MM.1S (cell line): ENCODE results near the gene PPTC7.
"Not testable (repeated sequence)": the region's sequence is repeated elsewhere in the genome, so short reads cannot be mapped to it uniquely, and the experiment has no call there.

Experiments
- DNase-seq: peaks from one replicate; pipeline ENCODE4 v3.0.0-alpha.2; 2015
- H2AFZ ChIP-seq: fragments of 300-600 bp; sonication (generic); 2 replicates; pipeline ENCODE4 v1.6.0; 2016; ENCODE audit warnings: antibody characterized with exemption, low read length
- H3F3A ChIP-seq: fragments of 300-600 bp; sonication (generic); 2 replicates; pipeline ENCODE4 v1.6.1; 2016; ENCODE audit warnings: mild to moderate bottlenecking, antibody characterized with exemption, low read length, moderate library complexity, mixed read lengths; ENCODE audit not compliant: insufficient read depth
- H3K27ac ChIP-seq: fragments of 300-600 bp; sonication (generic); 2 replicates; pipeline ENCODE4 v1.5.1; 2016; ENCODE audit warnings: mild to moderate bottlenecking, low read length
- H3K27me3 ChIP-seq: fragments of 300-600 bp; sonication (generic); replicated peaks from 2 replicates; pipeline ENCODE4 v1.6.0; 2016; ENCODE audit warnings: low read length; ENCODE audit not compliant: insufficient read depth
- H3K36me3 ChIP-seq: fragments of 300-600 bp; sonication (generic); replicated peaks from 2 replicates; pipeline ENCODE4 v1.6.1; 2016; ENCODE audit warnings: mild to moderate bottlenecking, low read length, mixed read lengths; ENCODE audit not compliant: insufficient read depth
- H3K4me1 ChIP-seq: fragments of 300-600 bp; sonication (generic); 2 replicates; pipeline ENCODE4 v1.6.1; 2016; ENCODE audit warnings: low read length, mixed read lengths
- H3K4me2 ChIP-seq: fragments of 300-600 bp; sonication (generic); 2 replicates; pipeline ENCODE4 v1.6.0; 2016; ENCODE audit warnings: low read depth, low read length
- H3K4me3 ChIP-seq: fragments of 300-600 bp; sonication (generic); 2 replicates; pipeline ENCODE4 v1.5.1; 2016; ENCODE audit warnings: low read length, mixed read lengths
- H3K79me2 ChIP-seq: fragments of 300-600 bp; sonication (generic); 2 replicates; pipeline ENCODE4 v1.6.1; 2016; ENCODE audit warnings: mixed run types, low read length, mixed read lengths
- H3K9ac ChIP-seq: fragments of 300-600 bp; sonication (generic); 2 replicates; pipeline ENCODE4 v1.6.1; 2016; ENCODE audit warnings: low read length, mixed read lengths
- H3K9me2 ChIP-seq: fragments of 300-600 bp; sonication (generic); replicated peaks from 2 replicates; pipeline ENCODE4 v1.6.1; 2016; ENCODE audit warnings: mild to moderate bottlenecking, low read length, mixed read lengths; ENCODE audit not compliant: insufficient read depth
- H3K9me3 ChIP-seq: fragments of 300-600 bp; sonication (generic); replicated peaks from 2 replicates; pipeline ENCODE4 v1.6.1; 2016; ENCODE audit warnings: mild to moderate bottlenecking, low read length, mixed read lengths; ENCODE audit not compliant: insufficient read depth
- H4K20me1 ChIP-seq: fragments of 300-600 bp; sonication (generic); 2 replicates; pipeline ENCODE4 v1.6.1; 2016; ENCODE audit warnings: mild to moderate bottlenecking, low read length, moderate library complexity, mixed read lengths; ENCODE audit not compliant: insufficient read depth
- EZH2 ChIP-seq: fragments of 300-600 bp; sonication (generic); optimal IDR thresholded peaks from 2 replicates; pipeline ENCODE3; 2017; ENCODE audit warnings: low read depth, mild to moderate bottlenecking, antibody characterized with exemption, low read length, mixed read lengths
- EZH2phosphoT487 ChIP-seq: fragments of 300-600 bp; sonication (generic); IDR thresholded peaks from 2 replicates; pipeline ENCODE4 v1.6.1; 2018; ENCODE audit warnings: antibody characterized with exemption, low read length
- TF ChIP-seq, protein P1 (sequence below): fragments of 300-600 bp; sonication (generic); IDR thresholded peaks from 2 replicates; pipeline ENCODE4 v1.5.1; 2016; ENCODE audit warnings: antibody characterized with exemption, low read length, mixed read lengths

The PPTC7 gene

DNA sequence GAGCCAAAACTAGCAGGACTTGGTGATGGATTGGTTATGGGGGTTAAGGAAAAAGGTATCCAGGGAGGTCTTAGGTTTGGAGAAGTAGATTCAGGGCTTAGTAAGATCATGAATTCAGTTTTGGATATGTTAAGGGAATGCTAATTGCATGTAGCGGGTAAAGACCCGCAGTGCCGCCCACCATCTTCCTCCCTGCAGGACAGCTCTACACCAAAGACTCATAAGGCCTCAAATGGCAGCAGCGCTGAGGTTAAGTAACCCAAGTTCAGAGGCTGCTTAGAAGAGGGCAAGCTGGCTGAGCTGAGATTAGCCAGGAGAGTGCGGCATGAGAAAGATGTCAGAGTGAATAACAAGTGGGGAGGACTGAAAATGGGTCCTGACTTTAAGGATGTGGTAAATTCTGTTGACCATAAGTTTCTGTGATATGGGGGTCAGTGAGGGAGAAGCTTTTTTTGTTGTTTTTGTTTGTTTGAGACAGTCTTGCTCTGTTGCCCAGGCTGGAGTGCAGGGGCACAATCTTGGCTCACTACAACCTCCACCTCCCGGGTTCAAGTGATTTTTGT is 54.8 kb downstream of the PPTC7 start:
- H3K4me3 ChIP-seq, result no peak overlapping the region
- no peak overlapping the region for H3K4me2 ChIP-seq
- H3F3A ChIP-seq, result no peaks in the 10 kb centered on the region
- DNase-seq, result no peak
- no peaks in the 10 kb centered on the region for H4K20me1 ChIP-seq
- no peaks in the 10 kb centered on the region for H3K79me2 ChIP-seq
- H3K9ac ChIP-seq, result no peak overlapping the region
- no peak overlapping the region for H3K27ac ChIP-seq
- H3K9me3 ChIP-seq, result no peaks in the 10 kb centered on the region
- no peaks in the 10 kb centered on the region for H3K36me3 ChIP-seq
- H3K9me2 ChIP-seq, result no peaks in the 10 kb centered on the region
- peaks cover 21% of the 10 kb centered on the region for H3K4me1 ChIP-seq
- TF ChIP-seq, protein P1, sequence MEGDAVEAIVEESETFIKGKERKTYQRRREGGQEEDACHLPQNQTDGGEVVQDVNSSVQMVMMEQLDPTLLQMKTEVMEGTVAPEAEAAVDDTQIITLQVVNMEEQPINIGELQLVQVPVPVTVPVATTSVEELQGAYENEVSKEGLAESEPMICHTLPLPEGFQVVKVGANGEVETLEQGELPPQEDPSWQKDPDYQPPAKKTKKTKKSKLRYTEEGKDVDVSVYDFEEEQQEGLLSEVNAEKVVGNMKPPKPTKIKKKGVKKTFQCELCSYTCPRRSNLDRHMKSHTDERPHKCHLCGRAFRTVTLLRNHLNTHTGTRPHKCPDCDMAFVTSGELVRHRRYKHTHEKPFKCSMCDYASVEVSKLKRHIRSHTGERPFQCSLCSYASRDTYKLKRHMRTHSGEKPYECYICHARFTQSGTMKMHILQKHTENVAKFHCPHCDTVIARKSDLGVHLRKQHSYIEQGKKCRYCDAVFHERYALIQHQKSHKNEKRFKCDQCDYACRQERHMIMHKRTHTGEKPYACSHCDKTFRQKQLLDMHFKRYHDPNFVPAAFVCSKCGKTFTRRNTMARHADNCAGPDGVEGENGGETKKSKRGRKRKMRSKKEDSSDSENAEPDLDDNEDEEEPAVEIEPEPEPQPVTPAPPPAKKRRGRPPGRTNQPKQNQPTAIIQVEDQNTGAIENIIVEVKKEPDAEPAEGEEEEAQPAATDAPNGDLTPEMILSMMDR, result no peak
- H2AFZ ChIP-seq, result no peak overlapping the region
- H3K27me3 ChIP-seq, result no peaks in the 10 kb centered on the region

DNA sequence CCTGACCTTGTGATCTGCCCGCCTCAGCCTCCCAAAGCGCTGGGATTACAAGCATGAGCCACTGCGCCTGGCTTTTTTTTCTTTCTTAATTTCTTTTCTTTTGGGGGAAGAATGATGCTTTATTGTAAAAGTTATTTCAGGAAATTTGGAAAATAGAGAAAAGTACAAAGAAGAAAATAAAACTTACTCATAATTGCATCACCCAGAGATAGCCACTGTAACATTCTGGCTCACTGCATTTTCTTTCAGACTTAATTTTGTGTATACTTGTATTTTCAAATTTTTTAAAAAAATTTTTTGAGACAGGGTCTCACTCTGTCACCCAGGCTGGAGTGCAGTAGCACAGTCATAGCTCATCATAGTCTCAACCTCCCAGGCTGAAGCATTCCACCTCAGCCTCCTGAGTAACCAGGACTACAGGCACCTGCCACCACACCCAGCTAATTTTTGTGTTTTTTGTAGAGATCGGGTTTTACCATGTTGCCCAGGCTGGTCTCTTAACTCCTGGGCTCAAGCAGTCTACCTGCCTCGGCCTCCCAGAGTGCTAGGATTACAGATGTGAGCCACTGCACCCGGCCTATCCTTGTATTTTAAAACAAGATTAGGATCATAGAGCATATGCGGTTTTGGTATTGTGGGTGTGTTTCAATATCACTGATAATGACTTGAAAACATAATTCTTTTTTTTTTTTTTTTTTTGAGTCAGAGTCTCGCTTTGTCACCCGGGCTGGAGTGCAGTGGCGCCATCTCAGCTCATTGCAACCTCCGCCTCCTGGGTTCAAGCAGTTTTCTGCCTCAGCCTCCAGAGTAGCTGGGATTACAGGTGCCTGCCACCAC is 62.0 kb downstream of the PPTC7 start:
- not testable (repeated sequence) for H4K20me1 ChIP-seq, H3K27me3 ChIP-seq, DNase-seq, H3K9ac ChIP-seq, H3K4me1 ChIP-seq, H3K4me3 ChIP-seq, H3K36me3 ChIP-seq, H3K27ac ChIP-seq, H3F3A ChIP-seq, H3K9me2 ChIP-seq, H3K4me2 ChIP-seq, H2AFZ ChIP-seq, H3K9me3 ChIP-seq, H3K79me2 ChIP-seq

DNA sequence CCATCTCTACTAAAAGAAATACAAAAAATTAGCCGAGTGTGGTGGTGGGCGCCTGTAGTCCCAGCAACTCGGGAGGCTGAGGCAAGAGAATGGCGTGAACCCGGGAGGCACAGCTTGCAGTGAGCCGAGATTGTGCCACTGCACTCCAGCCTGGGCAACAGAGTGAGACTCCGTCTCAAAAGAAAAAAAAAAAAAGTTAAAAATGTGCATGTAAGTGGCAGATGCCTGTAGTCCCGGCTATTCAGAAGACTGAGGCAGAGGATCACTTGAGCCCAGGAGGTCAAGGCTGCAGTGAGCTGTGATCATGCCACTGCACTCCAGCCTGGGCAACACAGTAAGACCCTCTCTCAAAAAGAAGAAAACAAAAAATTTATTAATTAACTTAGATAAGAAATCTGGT is 65.1 kb downstream of the PPTC7 start:
- not testable (repeated sequence) for H3K4me2 ChIP-seq, DNase-seq

DNA sequence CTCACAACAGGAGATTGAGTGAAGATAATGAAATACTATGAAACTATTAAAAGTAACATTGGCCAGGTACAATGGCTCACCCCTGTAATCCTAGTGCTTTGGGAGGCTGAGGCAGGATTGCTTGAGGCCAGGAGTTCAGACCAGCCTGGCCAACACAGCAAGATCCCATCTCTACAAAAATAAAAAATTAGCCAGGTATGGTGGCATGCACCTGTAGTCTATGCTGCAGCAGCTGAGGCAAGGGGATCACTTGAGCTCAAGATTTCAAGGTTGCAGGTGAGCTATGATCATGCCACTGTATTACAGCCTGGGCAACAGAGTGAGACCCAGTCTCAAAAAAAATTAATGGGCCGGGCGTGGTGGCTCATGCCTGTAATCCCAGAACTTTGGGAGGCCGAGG is 66.1 kb downstream of the PPTC7 start:
- H3K4me3 ChIP-seq, result no peak overlapping the region
- no peaks in the 10 kb centered on the region for H3F3A ChIP-seq
- H2AFZ ChIP-seq, result no peak overlapping the region
- H4K20me1 ChIP-seq, result no peaks in the 10 kb centered on the region
- no peaks in the 10 kb centered on the region for H3K9me2 ChIP-seq
- H3K27ac ChIP-seq, result no peak overlapping the region
- no peak overlapping the region for H3K9ac ChIP-seq
- no peaks in the 10 kb centered on the region for H3K36me3 ChIP-seq
- TF ChIP-seq EZH2phosphoT487 (no peak), EZH2 (no peak)
- TF ChIP-seq, protein P1, result no peak
- H3K9me3 ChIP-seq, result no peaks in the 10 kb centered on the region
- no peaks in the 10 kb centered on the region for H3K27me3 ChIP-seq
- DNase-seq, result no peak
- no peak overlapping the region for H3K4me2 ChIP-seq
- no peaks in the 10 kb centered on the region for H3K79me2 ChIP-seq
- H3K4me1 ChIP-seq, result no peaks in the 10 kb centered on the region

More for the DNA sequence above, 65.1 kb downstream of the PPTC7 start:
- not testable (repeated sequence) for H3K27ac ChIP-seq, H3K36me3 ChIP-seq, H2AFZ ChIP-seq, H3K4me3 ChIP-seq, H3K9me3 ChIP-seq, H4K20me1 ChIP-seq, H3K9me2 ChIP-seq, H3K4me1 ChIP-seq, H3K79me2 ChIP-seq, H3F3A ChIP-seq, H3K27me3 ChIP-seq, H3K9ac ChIP-seq
